Activated CD8-positive, alpha-beta memory T cell treated with anti-CD3 and anti-CD28 coated beads for 4 hours (primary cell): Measurements from ENCODE around the gene NFASC.

Experiments used
- DNase-seq, 2 donors: peaks; one replicate each; pipeline ENCODE4 v3.0.0-alpha.2; 2020; ENCODE audit warnings: low read depth in 2 of 2

The NFASC gene

DNA sequence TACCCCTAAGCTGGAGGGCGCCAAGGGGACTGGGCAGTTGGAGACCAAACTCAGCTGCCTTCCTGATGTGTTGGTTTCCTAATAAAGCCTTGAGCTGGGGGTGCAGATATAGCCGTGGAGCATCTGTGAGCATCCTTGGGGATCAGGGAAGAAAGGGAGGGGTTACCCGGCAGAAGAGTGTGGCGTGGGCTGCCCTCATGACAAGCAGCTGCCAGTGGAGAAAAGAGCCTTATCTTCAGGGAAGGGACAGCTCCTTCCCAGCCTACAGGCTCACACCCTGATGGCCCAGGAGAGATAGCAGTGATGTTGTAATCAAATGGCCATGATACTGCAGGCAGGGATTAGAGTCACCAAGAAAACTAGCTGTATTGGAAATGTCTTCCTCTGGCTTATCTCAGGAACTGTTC lies 10.8 kb upstream of the NFASC start:
- DNase-seq, result no peak

DNA sequence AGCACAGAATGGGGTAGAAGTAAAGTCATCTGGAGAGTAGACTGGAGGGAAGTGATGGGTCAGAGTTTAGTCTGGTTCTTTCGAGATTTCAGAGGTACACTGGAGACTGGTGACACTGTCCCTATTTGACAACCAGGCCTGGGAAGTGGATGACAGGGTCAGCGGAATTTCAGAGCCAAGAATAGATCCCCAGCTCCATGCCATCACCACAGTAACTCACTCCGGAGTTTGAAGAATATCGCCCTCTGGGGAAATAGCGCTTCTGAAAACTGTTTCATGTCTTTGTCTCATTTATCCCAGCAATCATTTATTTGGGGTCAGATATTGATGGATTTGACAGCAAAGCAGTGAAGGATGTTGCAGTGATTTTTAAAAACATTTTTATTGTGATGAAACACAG lies 7.6 kb upstream of the NFASC start:
- DNase-seq, result no peak

DNA sequence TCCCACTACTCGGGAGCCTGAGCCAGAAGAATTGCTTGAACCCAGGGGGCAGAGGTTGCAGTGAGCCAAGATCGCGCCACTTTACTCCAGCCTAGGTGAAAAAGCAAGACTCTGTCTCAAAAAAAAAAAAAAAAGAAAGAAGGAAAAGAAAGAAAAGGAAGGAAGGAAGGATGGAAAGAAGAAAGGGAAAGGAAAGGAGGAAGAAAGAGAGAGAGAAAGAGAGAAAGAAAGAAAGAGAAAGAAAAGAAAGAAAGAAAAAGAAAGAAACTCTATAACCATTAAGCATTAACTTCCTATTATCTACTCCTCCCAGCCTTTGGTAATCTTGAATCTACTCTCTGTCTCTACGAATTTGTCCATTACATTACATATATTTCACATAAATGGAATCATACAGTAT lies 6.9 kb upstream of the NFASC start:
- no peak for DNase-seq

DNA sequence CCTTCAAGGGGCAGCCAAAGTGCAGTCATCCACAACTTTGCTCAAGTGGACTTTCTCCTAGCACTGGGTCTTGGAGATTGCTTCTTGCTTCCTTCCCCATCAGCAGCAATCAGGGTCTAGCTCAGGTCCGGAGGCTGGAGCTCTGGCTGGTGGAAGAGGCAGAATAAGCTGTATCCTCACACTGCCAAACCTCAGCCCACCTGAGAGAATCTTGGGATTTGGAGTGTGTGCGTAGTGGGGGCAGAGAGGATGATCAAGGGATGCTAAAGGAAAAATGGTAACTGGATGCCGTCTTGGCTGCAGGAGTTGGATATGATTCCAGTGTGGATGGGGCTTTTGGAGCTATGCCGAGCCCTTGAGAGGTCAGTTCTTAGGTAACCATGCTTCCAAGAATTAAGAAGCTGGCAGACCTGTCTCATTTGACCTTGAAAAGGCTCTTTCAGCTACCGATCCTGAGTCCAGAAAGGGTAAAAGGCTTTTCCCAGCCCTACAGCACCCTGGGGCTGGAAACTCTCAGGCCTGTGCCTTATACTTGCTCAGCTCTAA lies 4.5 kb upstream of the NFASC start:
- DNase-seq, result no peak

DNA sequence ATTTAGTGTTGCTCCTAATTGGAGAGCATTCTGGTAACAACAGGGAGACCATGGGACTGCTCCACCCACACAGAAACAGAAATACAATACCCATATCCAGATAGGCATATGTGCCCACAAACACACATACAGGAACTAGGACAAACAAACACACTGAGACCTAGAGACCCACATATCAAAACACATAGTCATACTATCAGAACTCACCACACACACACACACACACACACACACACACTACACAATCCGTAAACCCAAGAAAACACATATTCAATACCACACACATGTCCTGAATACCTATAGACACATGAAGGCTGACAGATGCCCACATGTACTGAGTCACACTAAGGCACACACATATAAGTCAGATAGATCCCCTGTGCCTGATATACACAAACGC lies 3.5 kb upstream of the NFASC start:
- no peak for DNase-seq

DNA sequence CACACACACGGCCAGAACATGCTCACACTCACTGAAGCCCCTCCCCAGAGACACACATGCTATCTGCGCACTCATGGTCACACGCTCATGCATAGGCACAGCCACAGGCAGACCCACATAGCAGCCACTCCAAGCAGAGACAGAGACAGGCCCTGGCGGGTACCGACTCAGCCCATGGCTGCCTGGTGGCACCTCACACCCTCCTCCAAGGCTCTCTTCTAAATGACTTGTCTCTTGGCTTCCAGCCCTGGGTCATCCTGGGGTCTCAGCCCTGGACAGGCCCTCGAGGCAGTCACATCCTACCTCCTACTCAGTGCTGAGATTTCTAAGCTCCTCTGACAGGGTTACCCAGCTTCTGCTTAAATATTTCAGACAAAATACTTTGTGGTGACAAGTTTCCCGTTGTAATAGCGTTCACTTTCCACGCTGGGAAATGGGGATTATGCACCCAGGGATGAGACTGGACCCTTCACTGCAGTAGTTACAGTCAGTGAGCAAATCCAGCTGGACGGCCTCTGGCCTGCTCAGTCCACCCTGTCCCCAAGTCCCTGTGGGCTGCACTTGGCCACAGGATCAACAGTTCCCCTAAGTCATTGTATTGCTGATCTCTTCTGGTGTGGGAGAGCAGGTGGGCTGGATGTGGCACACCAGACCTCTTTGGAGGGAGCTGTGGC lies 2.9 kb upstream of the NFASC start:
- DNase-seq, result no peak

DNA sequence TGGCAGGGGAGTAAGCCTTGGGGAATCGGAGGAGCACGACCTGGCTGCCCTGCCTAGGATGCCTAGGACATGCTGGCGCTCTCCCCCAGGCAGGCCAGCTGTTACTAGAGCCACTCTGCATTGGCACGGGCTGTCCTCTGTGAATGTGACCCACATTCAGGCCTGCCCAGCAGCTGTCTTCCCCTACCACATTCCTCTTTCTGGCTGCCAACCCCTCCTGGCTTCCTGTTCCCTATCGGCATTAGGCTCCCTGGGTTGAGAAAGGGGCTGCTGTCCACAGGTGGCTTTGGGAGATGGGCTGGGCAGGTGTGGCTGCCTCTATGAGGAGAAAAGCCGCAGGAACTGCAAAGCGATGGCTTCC lies 2.3 kb upstream of the NFASC start:
- DNase-seq, result no peak

DNA sequence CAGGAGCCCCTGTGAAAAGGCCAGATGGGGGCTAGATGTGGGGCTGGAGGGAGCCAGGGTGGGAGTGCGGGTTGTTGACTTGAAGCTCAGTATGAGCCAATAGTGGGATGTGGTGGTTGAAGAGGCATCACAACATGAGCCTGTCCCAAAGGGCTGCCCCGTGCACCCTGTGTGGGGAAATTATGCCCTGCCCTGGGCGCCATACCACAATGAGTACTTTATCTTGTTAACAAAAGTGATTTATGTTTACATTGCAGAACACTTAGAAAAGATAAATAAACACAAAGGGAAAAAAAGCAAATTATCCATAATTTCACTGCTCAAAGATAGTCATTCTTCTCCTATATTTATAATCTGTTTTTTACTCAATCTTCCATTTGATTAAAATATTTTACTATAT lies 1.6 kb upstream of the NFASC start:
- DNase-seq, result no peak

DNA sequence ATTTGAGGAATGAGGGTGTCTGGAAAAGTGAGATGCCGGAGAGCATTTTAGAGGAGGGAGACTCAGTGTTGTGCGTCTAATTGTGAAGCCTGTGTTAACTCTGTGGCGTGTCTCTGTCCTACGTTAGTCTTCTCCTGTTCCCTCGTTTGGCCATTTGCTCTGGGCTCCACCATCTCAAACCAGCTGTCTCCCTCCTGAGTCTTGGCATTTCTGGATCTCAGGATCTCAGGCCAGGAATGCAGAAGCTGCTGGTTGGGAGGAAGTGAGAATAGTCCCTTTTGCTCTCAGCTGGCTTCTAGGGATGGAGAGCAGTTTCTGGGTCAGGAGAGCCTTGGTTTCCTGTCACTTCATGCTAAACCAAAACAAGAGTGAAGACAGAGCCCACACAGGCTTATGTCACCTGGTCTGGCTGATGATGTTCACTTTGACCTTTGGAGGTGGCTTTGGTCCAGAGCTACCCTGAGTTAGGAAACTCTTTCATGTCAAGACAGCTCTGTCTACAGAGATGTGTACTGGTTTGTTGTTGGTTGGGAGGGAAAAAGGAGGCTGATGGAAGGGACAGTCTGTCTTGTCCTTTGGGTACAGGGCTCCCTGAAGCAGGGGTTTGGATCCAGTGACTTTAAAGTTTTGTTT lies 859 bp downstream of the NFASC start:
- DNase-seq, result no peak

DNA sequence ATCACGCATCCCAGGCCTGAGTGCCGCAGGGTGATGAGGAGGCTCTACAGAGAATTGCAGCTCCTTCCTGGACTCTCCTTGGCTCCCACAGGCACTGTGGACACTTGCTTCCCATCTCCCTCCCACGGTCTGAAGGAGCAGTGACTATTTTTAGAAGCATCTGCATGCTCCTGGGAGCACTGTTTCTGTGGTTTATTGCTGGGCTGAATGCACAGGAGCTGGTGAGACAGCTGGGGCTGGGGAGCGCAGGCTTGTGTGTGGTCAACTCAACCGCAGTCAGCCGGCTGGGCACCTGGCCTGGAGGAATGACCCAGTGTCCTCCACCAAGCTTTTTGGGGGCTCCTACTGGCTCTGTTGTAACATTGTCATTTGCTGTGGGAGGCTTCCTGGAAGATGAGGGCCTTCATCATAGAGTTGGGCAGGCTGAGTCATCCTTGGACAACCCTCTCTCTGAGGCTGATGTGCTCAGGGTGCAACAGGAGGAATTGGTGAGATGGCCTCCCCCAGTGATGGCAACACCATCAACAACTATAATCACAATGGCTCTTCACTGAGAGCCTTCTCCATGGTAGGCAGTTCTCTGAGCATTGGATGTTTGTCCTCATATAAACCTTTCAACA lies 1.7 kb downstream of the NFASC start:
- DNase-seq, result no peak

DNA sequence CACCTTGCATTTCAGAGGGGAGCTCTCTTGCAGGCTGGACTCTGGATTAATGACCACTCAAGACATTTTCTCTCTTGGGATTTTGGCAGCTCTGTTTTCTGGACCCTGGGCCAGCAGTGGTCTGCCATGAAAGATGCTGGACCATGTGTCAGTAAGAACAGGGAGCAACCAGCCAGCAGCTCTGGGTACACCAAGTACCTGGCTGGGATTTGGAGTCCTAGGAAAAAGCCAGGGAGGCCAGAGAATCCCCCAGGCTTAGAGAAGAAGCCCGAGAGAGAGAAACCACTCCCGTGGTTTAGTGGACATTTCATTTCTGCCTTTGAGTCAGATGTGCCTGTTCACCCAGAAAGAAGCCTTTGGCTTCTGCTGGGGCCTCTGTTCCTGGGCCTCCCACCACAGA lies 2.5 kb downstream of the NFASC start:
- no peak for DNase-seq

DNA sequence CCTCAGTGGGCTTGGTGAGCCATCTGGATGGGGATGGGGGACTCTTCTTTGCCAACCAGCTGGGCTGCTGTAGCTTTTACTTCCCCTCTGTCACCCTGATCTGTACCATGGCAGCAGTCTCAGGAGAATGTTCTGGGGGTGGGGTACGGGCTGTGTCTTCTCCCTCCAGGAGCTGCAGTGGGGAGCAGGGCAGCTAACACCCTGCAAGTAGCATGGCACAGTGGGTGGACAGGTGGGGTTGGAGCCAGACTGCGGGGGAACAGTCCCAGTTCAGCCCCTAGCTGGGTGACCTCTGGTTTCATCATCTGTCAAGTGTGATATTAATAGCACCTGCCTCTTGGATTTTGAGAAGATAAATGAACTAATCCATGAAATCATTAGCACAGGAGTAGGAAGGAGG lies 3.1 kb downstream of the NFASC start:
- DNase-seq, result no peak

DNA sequence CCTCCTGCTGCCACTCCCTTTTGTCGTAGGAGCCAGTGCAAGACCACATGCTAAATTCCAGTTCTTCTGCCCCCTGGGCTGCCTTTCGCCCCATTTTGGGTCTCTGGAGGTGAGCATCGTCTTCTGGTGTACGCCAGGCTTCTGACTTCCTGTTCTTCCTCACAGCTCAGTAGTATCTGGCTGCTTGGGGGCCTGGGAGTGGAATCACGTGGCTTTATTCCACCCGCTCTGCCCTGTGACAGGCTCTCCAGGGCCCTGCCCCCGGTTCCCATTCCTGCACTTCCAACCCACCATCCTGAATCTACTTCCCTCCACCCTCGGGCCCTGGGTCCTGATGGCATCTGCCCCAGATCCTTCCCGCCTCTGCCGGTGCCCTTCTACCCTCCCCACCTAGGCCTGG lies 3.6 kb downstream of the NFASC start:
- DNase-seq, result no peak

DNA sequence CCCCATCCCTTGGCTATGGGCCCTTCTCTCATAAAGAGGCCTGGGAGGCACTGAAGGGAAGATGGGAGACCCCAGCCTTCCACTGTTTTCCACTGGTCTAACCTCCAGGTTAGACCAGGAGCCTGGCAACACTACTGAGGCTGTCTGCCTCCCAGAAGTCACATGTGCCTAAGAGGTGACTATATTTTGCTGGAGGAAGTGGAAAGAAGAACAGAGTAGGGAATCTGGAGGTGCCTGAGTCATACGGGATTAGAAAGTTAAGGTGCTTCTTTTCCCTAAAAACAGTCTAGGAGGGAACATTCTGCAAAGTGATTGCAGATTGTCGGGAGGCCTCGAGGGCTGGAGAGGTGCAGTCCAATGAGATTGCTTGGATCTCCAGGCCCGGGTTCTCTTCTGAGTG lies 4.6 kb downstream of the NFASC start:
- no peak for DNase-seq

DNA sequence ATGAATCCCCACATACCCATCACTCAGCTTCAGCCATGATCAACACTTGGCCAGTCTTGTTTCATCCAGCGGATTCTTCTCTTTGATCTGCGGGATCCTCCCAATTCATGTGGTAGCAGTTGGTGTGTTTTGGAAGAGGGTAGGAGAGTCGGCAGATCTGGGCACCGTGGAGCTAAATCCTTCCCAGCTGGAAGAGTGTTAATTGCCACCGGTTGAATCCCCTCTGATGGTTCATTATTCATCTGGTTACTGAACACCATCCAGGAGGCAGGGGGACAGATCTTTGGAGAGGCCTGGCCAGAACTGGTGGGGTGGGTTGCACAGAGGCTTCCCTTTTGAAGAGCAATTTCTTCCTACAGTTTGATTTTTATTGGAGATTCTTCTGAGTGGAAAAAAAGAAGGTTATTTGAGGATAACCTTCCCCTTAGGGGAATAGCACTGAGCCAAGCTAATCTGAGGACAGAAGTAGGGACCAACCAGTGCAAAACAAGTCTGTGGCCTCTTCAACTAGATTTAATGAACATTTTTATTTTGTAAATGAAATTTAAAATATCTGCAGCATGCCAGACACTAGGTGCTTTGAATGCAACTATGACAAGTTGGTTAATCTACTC lies 8.1 kb downstream of the NFASC start:
- no peak for DNase-seq

DNA sequence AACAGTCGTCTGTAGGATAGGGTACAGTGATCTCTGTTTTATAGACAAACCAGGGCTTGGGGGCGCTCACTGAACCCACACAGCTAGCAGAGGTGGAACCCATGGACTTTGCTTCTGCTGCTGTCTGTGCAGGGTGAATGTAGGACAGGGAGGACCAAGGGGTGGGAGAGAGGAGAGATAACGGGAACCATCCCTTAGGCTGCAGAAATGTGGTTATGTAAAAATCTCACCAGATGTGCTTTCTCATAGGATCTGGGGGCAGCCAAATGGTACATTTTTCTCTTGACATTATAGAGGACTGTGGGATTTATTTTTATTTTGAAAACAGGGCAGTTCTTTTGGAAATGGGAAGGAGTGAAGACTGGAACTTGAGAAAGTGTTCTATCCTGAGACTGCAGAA lies 8.7 kb downstream of the NFASC start:
- no peak for DNase-seq

DNA sequence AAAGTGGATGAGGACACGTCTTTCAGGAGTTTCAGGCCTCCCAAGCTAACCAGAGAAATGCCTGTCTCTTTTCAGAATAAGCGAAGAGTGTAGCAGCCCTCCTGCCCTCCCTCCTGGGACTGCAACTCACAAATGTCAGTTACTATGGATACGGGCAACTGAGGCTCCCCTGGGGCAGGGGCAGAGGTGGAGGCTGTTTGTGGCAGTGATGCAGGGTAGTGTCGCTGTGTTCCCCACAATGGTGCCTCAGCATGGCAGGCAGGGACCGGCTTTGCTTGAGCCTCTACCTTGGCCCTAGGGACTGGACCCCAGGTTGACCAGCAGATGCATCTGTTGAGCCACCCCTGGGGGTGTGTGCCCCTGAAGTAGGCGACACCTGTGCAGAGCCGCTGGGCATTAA lies 10.2 kb downstream of the NFASC start:
- DNase-seq, result no peak

DNA sequence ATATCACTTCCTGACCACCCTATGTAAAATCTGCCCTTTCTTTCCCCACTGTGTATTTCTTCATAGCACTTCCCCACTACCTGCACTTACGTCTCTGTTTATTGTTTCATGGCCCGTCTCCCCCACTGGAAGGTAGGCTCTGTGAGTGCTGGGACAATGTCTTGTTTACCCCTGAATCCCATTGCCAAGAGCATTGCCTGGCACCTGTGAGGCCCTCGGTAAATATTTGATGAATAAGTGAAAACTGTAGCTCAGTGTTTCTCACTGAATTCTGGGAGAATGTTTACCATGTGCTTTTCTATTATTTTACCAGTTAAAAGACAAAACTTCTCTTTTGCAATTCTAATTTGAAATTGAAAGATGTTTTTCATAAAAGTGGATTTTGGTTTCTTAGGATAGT lies 11.8 kb downstream of the NFASC start:
- no peak for DNase-seq

DNA sequence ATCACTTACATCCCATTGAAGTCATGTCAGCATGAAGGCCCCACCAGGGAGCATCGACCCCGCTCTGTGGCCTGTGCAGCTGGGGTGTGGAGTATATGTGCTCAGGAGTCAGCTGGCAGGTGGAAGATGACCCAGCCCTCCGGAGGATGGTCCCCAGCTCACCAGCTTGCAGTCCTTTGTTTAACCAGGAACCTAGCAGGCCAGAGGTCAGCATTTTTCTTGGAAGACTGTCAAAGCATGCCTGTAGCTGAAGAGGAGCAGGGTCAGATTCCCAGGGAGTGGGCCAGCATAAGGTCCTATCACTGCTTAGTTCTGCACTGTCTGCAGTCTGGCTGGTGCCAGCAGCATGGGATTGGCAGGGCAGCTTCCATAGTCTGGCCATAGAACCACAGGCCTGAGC lies 12.7 kb downstream of the NFASC start:
- DNase-seq, result no peak

DNA sequence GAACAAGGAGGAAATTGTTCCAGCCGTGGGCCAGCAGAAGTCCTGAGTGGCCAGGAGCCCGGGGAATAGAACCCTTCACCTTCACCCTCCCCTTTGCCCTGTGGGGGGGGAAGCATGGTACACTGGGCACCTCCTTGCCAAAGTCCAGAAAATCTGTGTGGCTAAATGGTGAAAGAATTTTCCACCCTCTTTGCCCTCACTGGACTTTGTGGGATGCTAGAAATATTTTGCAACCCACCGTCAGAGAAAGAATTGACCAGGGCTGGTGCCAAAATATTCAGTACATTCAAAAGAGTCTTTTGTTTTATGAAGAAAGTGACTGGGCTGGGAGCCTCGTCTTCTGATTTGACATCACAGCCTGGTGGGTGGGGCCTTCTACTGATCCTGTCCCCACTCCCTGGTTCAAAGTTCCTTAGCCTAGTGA lies 14.6 kb downstream of the NFASC start:
- DNase-seq, result no peak

DNA sequence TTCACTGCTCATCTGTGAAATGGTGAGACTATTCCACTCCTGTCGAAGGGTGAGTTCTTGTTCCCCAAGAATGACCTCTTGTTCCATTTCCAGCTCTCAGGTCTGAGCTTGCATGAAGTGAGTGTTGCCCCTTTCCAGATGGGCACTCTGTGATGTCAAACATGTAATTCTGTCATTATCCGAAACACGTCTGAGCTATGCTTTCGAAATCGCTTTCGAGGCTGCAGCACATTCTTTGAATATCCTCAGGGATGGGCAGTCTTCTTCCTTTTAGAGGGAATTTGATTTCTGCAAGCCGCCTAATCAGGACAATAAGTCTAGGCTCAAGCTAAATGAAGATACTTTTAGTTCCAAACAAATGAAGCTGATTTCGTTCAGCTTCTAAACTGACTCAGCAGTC lies 15.1 kb downstream of the NFASC start:
- DNase-seq, result no peak

DNA sequence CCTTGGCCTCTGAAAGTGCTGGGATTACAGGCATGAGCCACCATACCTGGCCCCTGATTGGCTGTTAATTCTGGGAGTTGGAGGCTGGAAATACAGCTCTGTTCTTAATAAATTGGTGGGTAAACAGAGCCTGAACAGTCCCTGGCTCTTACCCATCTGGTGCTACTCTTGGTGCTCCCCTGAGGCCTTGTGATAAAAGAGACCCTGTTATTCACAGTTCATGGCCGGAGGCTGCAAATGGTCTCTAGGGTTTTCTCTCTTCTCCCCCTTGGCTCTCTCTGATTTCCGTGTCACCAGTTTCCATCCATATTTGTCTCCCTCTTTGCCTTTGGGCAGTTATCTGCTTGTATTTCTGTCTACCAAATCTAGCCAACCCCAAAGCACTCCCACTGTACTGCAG lies 17.2 kb downstream of the NFASC start:
- DNase-seq, result no peak

DNA sequence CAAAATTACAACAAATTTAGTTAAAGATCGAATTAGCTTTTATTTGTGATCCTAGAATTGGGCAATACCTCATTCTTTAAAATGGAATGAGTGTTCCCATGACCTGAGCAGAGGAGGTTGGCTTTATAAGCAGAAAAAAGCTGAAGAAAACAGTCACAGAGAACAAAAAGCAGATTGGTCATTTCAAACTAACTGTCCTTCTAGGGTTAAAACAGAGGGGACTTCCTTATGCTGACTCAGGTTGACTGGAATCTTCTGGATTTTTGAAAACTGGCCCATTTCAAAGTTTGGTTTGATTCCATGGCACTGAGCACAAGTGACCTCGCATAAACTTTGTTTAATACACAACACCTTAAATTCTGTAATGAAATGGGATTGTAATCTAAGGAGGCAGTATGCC lies 17.6 kb downstream of the NFASC start:
- no peak for DNase-seq
